Epithelial cell of prostate (primary cell): ENCODE results near the gene MEG3.

Experiments
- DNase-seq: peaks from one replicate; pipeline ENCODE4 v3.0.0-alpha.2; 2011; ENCODE audit warnings: low read depth, low spot score
- H3K27ac ChIP-seq: fragments of 450-650 bp; 2 replicates; pipeline ENCODE4 v1.5.1; 2017; ENCODE audit warnings: mild to moderate bottlenecking

Gene MEG3

GRCh38 chr14:100905166-100905565 is 79.2 kb downstream of the MEG3 start:
- H3K27ac ChIP-seq: no peak overlapping the region
- DNase-seq: no peak

- DNase-seq: no peak
- no peak overlapping the region for H3K27ac ChIP-seq
These were observed 80.5 kb downstream of the MEG3 start for GRCh38 chr14:100906420-100906819.

GRCh38 chr14:100907240-100907639 is 81.3 kb downstream of the MEG3 start:
- H3K27ac ChIP-seq: no peak overlapping the region
- no peak for DNase-seq

- DNase-seq: no peak
- no peak overlapping the region for H3K27ac ChIP-seq
These were observed 83.5 kb downstream of the MEG3 start for GRCh38 chr14:100909439-100909838.
